ENCODE results near the gene PARVG. TPM values are rescaled to one million over a fixed set of nuclear protein-coding genes. Genes with fewer than 3 reads are reported as not detected.

Gene PARVG
- total and polyA plus RNA-seq, 9 donors: 2.9 to 14.1 (median 4.1) TPM

DNA sequence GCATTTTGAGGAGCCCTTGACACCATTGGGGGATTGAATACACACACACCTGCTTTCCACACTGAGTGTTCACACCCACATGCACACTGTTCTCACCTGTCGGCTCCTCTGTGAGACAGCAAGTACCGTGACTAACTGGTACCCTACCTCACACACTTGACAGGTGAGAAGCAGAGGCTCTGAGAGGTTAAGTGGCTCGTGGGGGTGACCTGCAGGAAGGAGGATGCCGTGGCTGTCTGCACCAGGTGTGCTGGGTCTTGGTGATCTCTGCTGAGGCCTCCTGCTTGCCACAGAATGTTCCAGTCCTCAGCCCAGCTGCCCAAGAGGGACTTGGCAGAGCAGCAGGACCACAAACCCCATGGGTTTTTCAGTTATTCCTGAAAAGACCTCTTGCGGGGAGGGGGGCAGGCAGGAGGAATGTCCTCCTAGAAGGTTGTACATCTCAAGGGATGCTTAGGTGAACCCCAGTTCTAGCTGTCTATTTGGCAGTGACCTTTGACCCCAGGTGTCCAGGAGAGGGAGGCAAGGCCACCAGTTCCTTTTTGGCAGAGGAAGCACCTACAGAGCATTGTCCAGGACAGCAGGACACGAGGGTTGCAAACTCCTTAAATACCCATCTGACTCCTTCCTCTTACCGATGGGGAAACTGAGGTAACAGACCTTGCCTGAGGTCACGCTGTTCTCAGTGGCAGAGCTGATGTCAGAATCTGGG is 66.0 kb downstream of the PARVG start:
- Histone ChIP-seq H3K4me1 (ENCODE audit: insufficient read depth) (no peaks in the 10 kb centered on the region), H3K36me3 (no peaks in the 10 kb centered on the region), H3K9me3 (no peaks in the 10 kb centered on the region), H3K27ac (no peak overlapping the region), H3K4me3 (no peak overlapping the region), H3K27me3 (no peaks in the 10 kb centered on the region)
- intact Hi-C loops (cut with DNase I): no loop called here
- no peak for DNase-seq
- no peak for TF ChIP-seq EP300 (IDR thresholded peaks at IDR 0.05)
- TF ChIP-seq, protein P1, sequence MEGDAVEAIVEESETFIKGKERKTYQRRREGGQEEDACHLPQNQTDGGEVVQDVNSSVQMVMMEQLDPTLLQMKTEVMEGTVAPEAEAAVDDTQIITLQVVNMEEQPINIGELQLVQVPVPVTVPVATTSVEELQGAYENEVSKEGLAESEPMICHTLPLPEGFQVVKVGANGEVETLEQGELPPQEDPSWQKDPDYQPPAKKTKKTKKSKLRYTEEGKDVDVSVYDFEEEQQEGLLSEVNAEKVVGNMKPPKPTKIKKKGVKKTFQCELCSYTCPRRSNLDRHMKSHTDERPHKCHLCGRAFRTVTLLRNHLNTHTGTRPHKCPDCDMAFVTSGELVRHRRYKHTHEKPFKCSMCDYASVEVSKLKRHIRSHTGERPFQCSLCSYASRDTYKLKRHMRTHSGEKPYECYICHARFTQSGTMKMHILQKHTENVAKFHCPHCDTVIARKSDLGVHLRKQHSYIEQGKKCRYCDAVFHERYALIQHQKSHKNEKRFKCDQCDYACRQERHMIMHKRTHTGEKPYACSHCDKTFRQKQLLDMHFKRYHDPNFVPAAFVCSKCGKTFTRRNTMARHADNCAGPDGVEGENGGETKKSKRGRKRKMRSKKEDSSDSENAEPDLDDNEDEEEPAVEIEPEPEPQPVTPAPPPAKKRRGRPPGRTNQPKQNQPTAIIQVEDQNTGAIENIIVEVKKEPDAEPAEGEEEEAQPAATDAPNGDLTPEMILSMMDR (IDR thresholded peaks at IDR 0.05): no peak
- no peak for TF ChIP-seq POLR2A (IDR thresholded peaks at IDR 0.05)
- 81 to 89% (median 83%) methylated on average over 8 of the region's 8 CpGs for WGBS, 3 donors

DNA sequence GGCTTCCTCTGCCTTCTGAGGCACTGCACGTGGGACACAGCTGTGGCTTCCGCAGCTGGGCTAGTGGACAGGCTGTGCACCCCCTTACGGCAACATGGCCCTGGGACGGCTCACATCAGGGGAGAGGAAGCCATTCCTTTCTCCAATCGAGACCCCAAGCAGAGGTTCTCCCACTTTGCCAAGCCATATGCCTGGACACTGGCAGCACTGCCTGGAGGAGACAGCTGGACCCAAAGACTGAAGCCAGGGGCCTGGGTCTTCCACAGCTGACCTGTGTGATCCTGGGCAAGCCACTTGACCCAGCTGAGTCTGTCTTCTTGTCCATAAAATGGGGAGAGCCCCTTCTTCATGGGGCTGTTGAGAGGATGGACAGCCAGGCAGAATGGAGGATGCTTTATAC is 66.6 kb downstream of the PARVG start:
- no peaks in the 10 kb centered on the region for H3K9me3 ChIP-seq
- no peak overlapping the region for H3K4me3 ChIP-seq
- no peaks in the 10 kb centered on the region for H3K36me3 ChIP-seq
- 79 to 87% (median 86%) methylated on average over 5 of the region's 5 CpGs for whole genome bisulfite sequencing, 3 donors
- intact Hi-C loops (cut with DNase I): no loop called here
- no peak for TF ChIP-seq EP300 (IDR thresholded peaks at IDR 0.05)
- TF ChIP-seq, protein P1 (IDR thresholded peaks at IDR 0.05): no peak
- no peak for TF ChIP-seq POLR2A (IDR thresholded peaks at IDR 0.05)
- H3K27me3 ChIP-seq: no peaks in the 10 kb centered on the region
- no peak overlapping the region for H3K27ac ChIP-seq
- DNase-seq: no peak
- H3K4me1 ChIP-seq (ENCODE audit: insufficient read depth): no peaks in the 10 kb centered on the region

DNA sequence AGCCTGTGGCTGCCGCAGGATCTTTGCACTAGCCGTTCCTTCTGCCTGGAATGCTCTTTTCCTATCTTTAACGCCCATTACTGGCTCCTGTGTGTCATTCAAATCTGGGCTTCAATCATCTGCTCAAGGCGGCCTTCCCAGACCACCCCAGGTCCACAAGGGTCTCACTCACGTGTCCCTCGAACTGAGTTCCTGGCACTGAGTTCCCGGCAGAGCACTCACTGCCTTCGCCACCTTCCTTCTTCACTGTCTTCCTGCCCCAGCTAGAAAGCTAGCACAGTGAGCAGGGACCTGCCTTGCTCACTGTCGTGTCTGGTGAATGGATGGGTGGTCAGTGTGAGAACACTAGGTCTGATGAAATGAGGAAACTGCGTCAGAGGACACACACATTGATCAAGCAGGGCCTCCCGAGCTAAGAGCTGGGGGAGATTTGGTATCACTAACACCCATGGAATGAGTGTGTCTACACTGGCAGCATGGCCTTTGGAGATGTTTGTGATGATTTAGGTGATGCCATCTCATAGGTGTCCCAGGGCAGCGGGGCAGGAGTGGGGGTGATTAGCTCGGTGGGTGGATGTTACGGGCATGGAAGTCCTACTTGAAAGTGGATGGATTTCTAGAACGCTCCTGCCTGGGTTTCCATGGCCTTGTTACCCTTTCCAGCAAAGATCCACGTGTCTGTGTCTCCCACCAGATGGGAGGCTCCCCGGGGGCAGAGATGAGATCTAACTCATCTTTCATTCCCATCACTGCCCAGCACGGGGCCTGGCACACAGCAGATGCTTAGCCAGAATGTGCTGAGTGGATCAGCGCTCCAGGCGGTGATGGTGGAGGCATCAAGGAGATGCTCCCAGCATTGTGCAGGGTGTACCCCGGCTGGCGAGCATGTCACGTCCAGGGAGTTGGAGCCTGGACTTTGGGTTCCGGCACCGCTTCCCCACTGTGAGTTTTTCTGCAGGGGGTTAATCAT is 67.5 kb downstream of the PARVG start:
- Histone ChIP-seq H3K4me1 (ENCODE audit: insufficient read depth) (no peaks in the 10 kb centered on the region), H3K36me3 (no peaks in the 10 kb centered on the region), H3K4me3 (no peak overlapping the region), H3K27me3 (no peaks in the 10 kb centered on the region), H3K27ac (no peak overlapping the region), H3K9me3 (no peaks in the 10 kb centered on the region)
- TF ChIP-seq, protein P1 (IDR thresholded peaks at IDR 0.05): no peak
- TF ChIP-seq EP300 (IDR thresholded peaks at IDR 0.05): no peak
- TF ChIP-seq POLR2A (IDR thresholded peaks at IDR 0.05): no peak
- DNase-seq: no peak
- intact Hi-C loops (cut with DNase I): no loop called here
- WGBS, 3 donors: 90 to 93% (median 92%) methylated on average over 25 of the region's 25 CpGs

DNA sequence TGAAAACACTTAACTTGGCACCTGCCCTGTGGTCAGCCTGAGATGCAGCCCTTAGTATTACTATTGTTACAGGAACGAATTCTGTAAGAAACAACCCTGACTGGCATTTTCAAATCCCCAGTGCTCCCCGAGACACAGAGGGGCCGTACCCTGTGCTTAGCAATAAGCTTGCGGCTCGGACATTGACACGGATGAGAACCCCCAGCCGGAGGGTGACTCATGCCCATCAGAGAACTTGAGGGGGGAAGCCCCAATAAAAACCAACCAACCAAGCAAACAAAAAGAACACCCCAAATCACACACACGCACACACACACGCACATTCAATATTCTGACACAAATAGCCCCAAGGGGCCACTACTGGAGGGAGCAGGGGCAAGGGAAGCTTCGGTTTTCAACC is 68.2 kb downstream of the PARVG start:
- no peak for DNase-seq
- intact Hi-C loops (cut with DNase I): no loop called here
- WGBS, 3 donors: 96 to 97% (median 96%) methylated on average over 10 of the region's 10 CpGs

More for the DNA sequence above, 68.2 kb downstream of the PARVG start:
- H3K36me3 ChIP-seq: no peaks in the 10 kb centered on the region
- no peaks in the 10 kb centered on the region for H3K9me3 ChIP-seq
- H3K27me3 ChIP-seq: no peaks in the 10 kb centered on the region
- TF ChIP-seq EP300 (IDR thresholded peaks at IDR 0.05): no peak
- TF ChIP-seq POLR2A (IDR thresholded peaks at IDR 0.05): no peak
- no peak overlapping the region for H3K27ac ChIP-seq
- no peak overlapping the region for H3K4me3 ChIP-seq
- H3K4me1 ChIP-seq (ENCODE audit: insufficient read depth): no peaks in the 10 kb centered on the region
